GM18508 (cell line): Measurements from ENCODE around the gene RPL37.
"Not testable (repeated sequence)": the region's sequence is repeated elsewhere in the genome, so short reads cannot be mapped to it uniquely, and the experiment has no call there.

ENCODE experiments used
- ATAC-seq: cut with Tn5 transposase; IDR thresholded peaks from one replicate; pipeline ENCODE4 v1.9.1; 2021; ENCODE audit warnings: moderate number of reproducible peaks; ENCODE audit not compliant: insufficient read depth, unreplicated experiment

The RPL37 gene

DNA sequence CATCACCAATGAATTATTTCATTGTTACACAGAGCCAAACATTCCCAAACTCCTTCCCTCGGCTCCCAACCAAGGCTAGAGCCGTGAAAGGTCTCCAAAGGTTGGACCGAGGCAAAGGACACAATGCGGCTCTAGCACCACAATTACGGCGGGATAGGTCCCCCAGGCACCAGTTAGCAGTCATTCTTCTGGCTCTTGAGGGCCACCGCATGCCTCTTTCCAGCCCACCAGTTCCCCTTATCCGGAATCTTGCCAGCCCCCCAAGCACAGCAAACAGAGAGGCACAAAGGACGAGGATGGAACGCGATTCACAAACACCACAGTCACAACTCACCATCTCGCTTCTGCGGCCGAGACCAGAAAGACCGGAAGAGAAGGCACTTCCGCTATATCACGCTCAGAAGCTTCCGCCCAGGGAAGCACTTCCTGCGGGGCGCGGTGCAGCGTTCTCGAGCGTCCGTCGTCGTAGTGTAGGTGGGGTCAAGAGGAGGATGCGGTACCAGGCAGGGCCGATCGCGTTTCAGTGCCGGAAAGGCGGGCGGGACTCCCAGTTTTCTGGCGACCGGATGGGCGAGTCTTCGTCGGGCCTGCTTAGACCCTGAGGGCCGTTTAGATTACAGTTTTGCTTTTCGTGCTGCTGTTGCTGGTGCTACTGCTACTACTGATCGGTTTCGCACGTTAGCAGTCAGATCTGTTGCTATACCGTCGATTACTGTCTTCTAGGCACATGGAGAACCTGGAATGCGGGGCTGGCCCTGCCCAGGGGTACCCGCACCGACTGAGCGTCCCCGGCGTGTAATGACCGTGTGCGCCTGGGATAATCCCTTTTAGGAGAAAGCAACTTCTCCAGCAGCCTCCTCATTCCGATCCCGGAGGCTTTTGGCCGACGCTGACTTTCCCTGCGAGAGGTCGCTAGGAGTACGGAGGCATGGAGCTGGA is at the start of gene RPL37:
RPL37 (minus strand) TSS at position 374 of the 939 bp plus-strand sequence; CDS start at position 337, 37 bp downstream.
- peak; percentile 92 for ATAC-seq

DNA sequence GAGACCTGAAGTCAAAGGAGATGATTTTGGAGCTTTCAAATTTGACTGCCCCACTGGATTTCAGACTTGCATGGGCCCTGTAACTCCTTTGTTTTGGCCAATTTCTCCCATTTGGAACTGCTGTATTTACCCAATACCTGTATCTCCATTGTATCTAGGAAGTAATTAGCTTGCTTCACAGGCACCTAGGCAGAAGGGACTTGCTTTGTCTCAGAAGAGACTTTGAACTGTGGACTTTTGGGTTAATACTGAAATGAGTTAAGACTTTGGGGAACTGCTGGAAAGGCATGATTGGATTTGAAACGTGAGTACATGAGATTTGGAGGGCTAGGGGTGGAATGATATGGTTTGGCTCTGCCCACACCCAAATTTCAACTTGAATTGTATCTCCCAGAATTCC is 48.0 kb upstream of the RPL37 start:
- ATAC-seq: not testable (repeated sequence)

DNA sequence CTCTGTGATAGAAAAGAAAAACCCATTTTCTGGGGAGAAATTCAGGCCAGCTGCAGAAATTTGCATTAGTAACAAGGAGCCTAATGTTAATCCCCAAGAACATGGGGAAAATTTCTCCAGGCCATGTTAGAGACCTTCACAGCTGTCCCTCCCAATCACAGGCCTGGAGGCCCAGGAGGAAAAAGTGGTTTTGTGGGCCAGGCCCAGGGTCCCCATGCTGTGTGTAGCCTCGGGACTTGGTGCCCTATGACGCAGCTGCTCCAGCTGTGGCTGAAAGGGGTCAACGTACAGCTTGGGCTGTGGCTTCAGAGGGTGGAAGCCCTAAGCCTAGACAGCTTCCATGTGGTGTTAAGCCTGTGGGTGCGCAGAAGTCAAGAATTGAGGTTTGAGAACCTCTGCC is 47.3 kb upstream of the RPL37 start:
- ATAC-seq: no peak

DNA sequence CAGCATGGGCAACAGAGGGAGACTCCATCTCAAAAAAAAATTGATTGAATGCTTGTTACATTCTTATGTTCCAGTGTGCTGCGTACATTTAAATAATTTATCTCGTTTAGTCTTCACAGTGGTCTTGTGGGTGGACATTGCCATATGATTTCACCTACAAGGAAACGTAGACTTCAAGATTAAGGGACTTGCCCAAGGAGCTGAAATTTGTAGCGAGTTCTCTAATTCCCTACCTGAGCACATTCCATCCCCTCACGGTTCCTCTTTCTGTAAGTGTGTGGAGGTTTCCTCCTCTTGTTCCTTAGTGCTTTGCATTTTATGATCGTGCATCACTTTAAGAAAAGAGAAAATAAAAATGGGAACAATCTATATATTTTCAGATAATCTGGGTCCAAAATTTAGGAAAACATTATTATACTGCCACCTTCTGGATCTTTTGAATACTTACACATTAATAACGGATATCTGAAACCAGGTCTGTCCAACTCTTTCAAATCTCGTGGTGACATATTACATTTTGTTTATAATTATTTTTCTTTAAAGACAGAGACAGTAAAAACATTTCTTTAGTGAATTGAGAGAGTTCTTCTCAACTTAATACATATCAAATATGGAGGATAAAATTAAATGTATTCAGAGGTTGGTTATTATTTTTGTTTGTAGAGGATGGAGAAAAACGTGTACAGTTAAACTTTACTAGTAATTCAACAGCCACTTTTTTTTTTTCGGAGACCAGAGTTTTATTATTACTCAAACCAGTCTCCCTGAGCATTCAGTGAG is 44.3 kb upstream of the RPL37 start:
- peak; percentile 55 for ATAC-seq

DNA sequence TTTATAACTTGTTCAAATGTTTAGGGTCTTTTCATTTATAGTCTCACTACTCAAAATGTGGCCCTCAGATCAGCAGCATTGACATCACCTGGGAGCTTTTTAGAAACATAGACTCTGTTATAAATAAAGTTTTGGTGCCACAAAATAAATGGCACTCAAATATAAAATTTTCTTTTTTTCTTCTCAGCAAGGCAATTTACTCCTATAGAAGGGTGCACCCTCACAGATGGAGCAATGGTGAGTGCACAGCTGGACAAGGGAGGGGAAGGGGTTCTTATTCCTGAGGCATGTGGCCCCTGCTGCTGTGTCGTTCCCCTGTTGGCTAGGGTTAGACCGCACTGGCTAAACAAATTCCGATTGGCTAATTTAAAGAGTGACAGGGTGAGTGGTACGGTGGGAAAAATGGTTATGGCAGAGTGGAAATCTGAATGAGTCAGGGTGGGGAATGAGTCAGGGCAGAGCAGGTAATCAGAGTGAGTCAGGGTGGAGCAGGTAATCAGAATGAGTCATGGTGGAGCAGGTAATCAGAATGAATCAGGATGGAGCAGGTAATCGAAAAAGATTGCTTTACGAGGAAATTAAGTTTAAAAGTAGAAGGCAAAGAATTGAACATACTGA is 42.5 kb upstream of the RPL37 start:
- no peak for ATAC-seq

DNA sequence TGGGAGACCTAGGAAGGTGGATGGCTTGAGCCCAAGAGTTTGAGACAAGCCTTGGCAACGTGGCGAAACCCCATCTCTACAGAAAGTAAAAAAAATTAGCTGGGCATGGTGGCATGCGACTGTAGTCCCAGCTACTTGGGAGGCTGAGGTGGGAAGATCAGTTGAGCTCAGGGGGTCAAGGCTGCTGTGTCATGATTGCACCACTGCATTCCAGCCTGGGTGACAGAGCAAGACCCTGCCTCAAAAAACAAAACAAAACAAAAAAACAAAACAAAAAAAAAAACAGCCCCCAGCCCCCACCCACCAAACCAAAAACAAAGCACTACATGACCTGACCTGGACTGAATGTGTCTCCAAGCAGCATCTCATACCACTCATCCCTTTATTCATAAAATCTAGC is 40.9 kb upstream of the RPL37 start:
- ATAC-seq: no peak

DNA sequence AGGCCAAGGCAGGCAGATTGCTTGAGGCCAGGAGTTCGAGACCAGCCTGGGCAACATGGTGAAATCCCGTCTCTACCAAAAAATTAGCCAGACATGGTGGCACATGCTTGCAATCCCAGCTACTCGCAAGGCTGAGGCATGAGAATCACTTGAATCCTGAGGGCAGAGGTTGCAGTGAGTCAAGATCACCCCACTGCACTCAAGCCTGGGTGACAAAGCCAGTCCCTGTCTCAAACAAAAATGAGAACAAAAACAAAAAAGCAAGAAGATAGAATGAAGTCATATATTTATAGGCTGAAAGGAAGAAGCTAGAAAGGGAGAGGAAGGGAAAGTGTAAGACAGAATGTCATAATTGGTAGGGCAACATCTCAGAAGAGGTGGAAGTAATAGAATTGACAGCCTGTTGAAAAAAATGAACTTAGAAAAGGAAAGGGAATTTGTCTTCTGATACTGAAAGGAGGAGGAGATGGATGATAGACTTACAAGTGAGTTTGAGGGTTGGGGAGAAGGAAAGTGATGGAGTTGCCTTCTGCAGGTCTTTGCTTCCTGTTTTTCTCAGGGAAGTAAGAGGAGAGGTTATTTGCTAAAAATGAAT is 38.4 kb upstream of the RPL37 start:
- ATAC-seq: no peak

DNA sequence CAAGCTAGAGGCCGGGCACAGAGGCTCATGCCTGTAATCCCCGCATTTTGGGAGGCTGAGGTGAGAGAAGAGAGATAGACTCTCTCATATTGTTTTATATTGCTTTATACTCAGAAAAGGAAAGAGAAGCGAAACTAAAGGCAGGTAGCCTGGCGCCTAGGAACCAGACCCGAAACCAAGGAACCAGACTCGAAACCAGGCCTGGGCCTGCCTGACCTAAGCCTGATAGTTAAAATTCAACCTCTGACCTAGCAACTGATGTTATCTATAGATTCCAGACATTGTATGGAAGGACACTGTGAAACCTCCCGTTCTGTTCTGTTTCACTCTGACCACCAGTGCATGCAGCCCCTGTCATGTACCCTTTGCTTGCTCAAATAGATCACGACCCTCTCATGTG is 37.2 kb upstream of the RPL37 start:
- ATAC-seq: not testable (repeated sequence)

DNA sequence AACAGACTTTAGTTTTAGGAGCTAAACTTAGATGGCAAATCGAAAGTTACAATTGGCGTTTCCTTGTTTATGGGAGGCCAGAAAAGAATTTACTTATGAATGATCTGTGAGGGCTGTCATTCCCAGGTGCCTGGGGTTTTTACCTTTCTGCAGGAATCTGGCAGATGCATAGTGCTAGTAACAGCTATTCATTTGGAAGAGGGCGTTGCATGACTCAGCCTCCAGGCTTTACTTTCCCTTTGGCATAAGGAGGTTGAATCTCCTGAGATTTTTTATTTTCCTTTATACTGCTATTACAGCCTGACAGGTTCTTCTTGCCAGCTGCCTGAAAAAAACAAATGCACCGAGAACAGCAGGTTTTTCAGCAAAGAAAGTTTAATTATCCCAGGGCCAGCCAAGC is 36.2 kb upstream of the RPL37 start:
- no peak for ATAC-seq

DNA sequence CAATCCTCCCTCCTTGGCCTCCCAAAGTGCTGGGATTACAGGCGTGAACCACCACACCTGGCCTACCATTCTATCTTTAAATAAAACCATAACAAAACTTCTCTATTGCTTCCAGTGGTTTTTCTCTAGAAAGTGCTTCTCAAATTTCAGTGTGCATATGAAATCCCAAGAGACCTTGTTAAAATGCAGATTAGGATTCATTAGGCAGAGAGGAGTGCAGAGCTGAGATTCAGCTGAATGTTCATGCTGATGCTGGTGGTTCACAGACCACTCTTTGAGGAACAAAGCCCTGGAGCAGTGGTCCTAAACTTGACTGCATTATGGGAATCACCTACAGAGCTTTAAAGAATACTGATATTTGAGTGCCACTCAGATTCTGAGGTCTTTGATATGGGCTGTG is 34.4 kb upstream of the RPL37 start:
- no peak for ATAC-seq

DNA sequence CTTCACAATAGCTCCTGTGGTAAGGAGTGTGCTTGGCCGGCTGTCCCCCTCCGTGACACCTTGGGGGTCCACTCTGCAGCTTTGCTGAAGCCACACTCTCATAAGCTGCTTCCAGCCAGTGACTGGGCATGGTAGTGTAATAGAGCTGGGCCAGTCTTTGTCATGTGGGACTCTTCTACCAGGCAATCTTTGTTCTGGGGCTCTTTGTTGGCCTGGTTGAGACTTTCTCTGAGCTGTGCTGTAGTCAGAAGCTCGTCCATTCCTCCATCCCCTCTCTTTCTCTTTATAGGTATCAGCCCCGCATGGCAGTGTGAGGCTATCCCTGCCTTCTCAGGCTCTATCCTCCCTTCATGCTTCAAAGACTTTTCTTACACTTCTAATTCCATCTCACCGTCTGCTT is 31.8 kb upstream of the RPL37 start:
- no peak for ATAC-seq

DNA sequence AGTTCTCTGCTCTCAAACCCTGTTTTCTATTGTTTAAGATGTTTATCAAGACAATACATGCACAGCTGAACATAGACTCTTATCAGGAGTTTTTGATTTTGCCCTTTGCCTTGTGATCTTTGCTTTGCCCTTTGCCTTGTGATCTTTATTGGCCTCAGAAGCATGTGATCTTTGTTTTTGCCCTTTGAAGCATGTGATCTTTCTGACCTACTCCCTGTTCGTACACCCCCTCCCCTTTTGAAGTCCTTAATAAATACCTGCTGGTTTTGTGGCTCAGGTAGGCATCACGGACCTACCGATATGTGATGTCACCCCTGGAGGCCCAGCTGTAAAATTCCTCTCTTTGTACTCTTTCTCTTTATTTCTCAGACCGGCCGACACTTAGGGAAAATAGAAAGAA is 30.0 kb upstream of the RPL37 start:
- not testable (repeated sequence) for ATAC-seq

DNA sequence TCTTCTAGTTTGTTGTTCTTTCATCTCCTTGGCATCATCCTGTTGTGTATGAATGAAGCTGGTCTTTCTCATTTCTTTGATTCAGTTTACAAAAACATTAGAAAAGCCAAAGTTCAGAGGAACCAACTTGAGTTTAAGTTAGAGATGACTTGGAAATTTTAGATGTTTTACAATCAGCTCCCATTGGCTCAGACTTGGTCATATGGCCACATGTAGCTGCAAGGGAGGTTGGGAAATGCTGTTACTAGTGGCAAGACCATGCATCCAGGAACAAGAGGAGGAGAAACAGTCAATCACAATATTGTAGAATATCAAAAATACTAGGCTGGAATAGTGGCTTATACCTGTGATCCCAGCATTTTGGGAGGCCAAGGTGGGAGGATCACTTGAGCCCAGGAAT is 25.7 kb upstream of the RPL37 start:
- ATAC-seq: no peak

DNA sequence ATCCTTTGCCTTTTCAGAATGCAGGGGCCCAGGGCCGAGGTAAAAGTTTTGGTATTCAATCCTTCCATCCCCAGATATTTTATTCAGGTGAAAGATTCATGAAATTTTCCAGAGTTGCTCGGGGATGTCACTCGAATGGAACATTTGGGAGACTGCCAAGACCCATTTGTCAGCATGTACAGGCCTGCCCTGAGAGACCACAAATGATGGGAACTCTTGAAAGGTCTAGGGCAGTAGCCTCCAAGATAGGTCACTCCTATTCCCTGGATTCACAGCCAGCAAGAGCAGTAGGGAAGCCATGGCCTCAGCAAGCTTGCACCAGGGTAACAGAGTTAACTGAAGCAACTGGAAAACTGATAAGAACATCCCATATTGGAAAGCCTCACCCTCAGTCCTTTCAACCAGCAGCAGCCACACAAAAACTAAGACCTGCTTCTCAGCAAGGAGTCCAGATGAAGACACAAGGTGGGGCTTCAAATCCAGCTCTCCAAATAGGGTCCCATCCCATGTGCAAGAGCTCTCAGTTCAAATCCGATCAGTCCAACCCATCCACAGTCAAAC is 18.7 kb upstream of the RPL37 start:
- ATAC-seq: no peak

DNA sequence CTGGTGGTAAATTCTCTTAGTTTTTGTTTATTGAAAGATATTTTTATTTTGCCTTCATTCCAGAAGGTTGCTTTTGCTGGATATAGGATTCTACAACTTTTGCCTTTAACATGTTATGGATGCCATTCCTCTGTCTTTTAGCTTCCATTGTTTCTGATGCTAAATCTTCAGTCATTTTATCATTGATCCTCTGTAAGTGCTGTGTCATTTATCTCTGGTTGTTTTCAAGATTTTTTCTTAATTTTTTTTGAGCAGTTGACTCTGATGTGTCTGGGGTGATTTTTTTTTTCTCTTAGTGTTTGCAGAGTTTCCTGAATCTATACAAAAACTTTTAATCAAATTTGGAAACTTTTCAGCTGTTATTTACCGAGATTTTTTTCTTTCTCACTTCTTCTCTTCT is 12.5 kb upstream of the RPL37 start:
- no peak for ATAC-seq

DNA sequence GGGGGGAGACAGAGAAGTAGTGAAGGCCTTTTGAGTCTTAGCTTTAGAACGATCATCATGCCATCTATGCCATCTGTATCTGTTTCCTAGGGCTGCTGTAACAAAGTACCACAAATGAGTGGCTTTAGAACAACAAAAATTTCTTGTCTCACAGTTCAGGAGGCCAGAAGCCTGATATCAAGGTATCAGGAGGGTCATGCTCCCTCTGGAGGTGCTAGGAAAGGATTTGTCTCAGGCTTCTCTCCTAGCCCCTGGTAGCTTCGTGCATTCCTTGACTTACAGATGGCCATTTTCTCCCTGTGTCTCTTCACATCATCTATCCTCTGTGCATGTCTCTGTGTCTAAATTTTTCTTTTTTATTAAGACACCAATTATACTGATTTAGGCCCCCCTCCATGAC is 11.3 kb upstream of the RPL37 start:
- no peak for ATAC-seq

DNA sequence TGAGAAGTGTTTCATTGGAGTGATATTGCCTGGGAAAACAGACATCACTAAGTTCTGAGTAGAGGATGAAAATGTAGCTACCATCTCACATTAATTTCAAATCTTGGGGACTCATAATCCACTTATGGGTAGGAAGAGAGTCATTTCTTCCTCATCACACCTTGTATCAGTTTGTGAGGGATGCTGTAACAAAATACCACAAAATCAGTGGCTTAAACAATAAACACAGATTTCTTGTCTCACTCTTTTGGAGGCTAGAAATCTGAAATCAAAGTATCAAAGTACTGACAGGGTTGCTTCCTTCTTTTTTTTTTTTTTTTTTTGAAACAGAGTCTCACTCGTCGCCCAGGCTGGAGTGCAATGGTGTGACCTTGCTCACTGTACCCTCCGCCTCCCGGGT is 9.5 kb upstream of the RPL37 start:
- no peak for ATAC-seq

DNA sequence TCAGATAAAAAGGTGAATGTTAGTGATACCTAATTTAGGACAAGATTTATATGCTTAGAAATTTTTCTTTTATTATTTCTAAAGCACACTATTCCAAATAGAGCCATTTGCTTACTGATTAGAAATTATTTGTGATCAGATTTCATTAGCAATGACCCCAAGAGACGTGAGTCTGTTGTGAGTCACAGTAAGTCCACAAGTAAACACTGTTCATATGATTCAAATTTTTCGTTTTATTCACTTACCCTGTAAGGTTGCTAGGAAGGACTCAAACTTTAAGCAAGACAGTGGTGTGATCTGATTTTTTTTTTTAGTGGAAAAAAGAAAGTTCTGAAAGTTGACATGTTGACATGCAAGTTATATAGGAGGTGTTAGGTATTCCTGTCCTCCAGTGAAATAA is 7.3 kb upstream of the RPL37 start:
- ATAC-seq: no peak

DNA sequence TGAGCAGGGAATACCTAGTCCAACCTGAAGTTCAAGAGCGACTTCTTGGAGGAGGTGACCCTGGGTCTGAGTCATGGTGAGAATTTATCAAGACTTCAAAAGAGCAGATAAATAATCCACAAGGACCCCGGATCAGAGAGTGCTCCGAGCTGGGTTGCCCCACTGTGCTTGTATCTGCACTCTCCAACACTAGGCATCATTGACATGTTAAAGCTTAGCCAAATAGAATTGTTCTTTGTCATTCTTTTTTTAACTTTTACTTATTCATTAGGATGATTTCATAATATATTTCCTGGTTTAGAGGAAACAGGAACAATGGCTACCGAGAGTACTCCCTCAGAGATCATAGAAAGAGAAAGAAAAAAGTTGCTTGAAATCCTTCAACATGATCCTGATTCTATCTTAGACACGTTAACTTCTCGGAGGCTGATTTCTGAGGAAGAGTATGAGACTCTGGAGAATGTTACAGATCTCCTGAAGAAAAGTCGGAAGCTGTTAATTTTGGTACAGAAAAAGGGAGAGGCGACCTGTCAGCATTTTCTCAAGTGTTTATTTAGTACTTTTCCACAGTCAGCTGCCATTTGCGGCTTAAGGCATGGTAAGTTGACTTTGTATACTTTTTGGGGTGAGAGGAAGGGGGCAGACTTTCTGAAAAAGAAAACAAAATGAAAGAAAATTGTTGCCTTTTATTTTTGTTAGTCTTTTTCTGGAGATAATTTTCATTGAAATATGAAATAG is 6.2 kb upstream of the RPL37 start, which contains the start of gene CARD6:
CARD6 (plus strand) TSS at position 300 of the 738 bp plus-strand sequence; CDS start at position 316, 16 bp downstream.
- peak; percentile 37 for ATAC-seq
